CMK (cell line): Measurements from ENCODE around the gene S1PR2.
A peak's percentile ranks its signal among the peaks of the same experiment; 100 is the strongest.

Experiments
- DNase-seq: peaks from one replicate; pipeline ENCODE4 v3.0.0-alpha.2; 2010; ENCODE audit warnings: low read depth

Gene S1PR2, protein sequence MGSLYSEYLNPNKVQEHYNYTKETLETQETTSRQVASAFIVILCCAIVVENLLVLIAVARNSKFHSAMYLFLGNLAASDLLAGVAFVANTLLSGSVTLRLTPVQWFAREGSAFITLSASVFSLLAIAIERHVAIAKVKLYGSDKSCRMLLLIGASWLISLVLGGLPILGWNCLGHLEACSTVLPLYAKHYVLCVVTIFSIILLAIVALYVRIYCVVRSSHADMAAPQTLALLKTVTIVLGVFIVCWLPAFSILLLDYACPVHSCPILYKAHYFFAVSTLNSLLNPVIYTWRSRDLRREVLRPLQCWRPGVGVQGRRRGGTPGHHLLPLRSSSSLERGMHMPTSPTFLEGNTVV

DNA sequence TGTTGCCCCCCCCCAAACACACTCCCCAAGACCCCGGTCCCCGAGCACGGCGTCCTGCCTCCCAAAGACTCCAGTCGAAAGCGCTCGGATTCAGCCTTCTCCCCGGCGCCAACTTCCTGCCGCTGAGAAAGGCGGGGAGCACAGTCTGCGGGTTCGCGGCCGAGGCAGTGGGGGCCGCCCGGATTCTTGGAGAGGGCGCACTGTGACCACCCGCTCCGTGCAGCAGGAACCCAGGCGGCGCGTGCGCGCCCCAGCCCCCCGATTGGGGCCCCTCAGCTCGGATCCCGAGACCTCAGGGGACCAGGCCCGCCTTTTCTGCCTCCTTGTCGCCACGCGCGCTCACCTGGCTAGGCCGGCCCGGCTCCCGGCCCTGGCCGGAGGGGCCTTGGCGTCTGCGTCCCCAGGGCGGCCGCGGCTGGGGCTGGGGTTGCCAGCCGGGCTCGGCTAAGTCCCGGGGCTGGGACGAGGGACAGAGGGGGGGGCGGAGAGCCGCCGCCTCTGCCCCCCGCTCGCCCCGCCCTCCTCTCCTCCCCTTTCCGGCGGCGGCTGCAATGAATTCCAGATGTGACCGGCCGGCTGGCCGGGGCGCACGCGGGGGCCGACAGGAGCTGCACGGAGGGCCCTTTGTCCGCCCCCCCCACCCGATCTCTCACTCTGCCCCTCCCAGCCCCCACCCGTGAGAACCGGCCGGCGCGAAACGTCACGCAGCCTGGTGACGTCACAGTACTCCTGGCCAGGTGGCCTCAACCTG is at the start of gene S1PR2:
Gene S1PR2 (minus strand): TSS at position 471 of the 751 bp plus-strand sequence. CDS start 6,426 bp downstream, outside the sequence.
- no peak for DNase-seq

DNA sequence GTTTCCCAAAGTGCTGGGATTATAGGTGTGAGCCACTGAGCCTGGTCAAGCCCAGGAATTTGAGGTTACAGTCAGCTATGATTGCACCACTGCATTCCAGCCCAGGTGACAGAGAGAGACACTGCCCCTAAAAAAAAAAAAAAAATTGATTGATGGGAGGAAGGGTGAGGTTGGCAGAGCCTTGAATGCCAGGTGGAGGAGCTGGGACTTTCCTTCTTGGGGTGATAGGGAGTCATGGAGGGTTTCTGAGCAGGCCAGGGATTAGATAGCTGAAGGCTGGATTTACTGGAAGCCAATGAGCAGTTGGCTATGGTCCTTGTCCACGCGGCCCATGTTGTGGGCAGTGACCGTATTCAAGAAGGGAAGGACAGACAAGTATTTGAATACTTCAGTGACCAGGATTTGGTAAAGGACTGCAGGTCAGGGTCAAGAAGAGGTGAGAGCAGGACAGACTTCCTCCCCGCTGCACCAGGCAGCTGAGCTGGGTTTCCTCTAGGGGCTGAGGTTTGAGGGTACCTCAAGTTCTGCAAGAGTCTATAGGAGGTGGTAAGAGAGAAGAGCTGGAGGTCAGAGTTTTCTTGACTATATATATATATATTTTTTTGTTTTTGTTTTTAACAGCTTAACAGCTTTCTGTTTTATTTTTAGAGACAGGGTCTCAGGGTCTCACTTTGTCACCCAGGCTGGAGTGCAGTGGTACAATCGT is 48.8 kb upstream of the S1PR2 start:
- DNase-seq: no peak

DNA sequence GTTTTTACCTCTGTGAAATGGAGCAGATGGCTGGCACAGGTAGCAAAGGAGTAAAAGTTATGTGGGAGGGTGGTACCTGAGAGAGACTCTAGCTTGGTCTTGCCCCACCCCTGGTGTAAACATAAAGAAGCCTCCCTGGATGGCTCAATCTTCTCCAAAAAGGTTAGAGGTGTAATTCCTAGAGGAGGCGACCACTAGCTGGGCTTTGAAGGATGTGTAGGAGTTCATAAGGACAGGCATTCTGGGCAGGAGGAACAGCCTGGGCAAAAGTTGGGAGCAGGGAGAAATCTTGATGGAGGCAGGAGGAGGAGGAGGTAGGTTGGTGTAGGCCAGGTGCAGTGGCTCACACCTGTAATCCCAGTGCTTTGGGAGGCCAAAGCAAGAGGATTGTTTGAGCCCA is 47.8 kb upstream of the S1PR2 start:
- no peak for DNase-seq

DNA sequence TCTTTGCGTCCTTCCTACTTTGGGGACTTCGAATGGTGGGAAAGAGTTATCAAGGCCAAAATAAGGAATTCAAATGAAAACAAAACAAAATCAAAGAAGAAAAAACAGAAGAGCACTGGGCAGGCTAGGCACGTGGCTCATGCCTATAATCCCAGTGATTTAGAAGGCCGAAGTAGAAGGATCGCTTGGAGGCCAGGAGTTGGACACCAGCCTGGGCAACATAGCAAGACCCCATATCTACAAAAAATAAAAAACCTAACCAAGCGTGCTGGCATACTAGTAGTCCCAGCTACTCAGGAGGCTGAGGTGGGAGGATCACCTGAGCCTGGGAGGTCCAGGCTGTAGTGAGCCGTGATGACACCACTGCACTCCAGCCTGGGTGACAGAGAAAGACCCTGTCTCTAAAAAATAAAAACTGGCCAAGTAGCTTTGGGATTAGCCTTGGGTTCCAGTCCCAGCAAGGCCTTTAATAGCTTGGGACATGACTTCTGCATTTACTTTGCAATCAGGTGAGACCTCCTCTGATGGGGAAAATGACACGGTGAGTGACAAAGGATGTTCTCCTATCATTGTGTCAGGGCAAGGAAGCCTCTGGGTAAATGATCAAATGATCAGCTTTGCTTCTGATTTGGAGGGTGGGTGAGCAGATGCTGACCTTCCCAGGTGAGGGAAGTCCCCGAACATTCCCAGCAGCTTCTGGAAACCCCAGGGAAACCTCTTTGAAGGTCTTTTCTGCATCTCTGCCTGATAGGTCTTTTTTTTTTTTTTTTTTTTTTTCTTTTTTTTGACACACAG is 46.9 kb upstream of the S1PR2 start:
- DNase-seq: no peak

DNA sequence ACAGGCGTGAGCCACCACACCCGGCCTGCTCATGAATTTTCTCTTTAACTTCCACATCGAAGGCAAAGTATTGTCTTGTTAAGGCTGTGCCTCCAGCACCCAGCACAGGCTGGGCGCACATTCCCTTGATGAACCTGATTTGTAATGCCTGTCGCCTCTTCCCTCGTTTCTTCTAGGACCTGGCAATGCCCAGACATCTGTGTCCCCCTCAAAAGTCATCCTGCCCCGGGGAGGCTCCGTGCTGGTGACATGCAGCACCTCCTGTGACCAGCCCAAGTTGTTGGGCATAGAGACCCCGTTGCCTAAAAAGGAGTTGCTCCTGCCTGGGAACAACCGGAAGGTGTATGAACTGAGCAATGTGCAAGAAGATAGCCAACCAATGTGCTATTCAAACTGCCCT is 43.5 kb upstream of the S1PR2 start:
- no peak for DNase-seq

DNA sequence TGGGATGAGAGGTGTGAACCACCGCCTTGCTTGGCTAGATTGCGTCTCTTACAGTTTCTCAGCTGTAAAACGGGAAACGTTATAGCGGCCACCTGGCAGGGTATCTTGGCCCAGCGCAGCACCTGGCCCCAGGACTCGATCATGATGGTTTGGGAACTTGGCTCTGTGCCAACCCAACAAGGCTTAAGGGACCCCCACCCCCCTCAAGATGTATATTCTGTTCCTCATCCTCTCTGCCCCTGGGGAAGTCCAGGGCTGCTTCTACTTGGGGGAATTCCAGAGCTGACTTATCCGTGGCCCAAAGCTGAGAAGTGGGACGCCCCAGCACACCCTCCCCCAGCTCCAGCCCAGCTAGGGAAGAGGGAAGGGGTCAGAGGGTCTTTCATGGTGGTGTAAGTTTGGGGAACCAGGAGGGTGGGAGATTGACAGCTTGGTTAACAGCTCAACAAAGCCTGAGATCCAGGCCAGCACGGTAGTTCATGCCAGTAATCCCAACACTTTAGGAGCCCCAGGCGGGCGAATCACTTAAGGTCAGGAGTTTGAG is 40.5 kb upstream of the S1PR2 start:
- DNase-seq: no peak

DNA sequence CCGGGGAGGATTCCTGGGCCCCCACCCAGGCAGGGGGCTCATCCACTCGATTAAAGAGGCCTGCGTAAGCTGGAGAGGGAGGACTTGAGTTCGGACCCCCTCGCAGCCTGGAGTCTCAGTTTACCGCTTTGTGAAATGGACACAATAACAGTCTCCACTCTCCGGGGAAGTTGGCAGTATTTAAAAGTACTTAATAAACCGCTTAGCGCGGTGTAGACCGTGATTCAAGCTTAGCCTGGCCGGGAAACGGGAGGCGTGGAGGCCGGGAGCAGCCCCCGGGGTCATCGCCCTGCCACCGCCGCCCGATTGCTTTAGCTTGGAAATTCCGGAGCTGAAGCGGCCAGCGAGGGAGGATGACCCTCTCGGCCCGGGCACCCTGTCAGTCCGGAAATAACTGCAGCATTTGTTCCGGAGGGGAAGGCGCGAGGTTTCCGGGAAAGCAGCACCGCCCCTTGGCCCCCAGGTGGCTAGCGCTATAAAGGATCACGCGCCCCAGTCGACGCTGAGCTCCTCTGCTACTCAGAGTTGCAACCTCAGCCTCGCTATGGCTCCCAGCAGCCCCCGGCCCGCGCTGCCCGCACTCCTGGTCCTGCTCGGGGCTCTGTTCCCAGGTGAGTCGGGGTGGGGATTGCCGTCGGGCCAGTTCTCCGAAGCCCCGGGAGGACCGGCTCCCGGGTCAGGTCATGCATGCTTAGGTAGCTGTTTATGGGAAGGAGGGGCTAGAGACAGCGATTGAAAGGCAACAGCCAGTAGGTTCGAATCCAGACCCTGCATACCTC is 39.7 kb upstream of the S1PR2 start, which contains the start of gene ICAM1:
Gene ICAM1 (plus strand): TSS at position 505 of the 779 bp plus-strand sequence. CDS start 40 bp downstream, at position 545.
- no peak for DNase-seq

DNA sequence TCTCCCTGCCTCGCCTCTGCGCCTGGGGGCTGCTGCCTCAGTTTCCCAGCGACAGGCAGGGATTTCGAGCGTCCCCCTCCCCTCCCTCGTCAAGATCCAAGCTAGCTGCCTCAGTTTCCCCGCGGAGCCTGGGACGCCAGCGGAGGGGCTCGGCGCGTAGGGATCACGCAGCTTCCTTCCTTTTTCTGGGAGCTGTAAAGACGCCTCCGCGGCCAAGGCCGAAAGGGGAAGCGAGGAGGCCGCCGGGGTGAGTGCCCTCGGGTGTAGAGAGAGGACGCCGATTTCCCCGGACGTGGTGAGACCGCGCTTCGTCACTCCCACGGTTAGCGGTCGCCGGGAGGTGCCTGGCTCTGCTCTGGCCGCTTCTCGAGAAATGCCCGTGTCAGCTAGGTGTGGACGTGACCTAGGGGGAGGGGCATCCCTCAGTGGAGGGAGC is 39.1 kb upstream of the S1PR2 start:
- DNase-seq: peak; percentile 94

DNA sequence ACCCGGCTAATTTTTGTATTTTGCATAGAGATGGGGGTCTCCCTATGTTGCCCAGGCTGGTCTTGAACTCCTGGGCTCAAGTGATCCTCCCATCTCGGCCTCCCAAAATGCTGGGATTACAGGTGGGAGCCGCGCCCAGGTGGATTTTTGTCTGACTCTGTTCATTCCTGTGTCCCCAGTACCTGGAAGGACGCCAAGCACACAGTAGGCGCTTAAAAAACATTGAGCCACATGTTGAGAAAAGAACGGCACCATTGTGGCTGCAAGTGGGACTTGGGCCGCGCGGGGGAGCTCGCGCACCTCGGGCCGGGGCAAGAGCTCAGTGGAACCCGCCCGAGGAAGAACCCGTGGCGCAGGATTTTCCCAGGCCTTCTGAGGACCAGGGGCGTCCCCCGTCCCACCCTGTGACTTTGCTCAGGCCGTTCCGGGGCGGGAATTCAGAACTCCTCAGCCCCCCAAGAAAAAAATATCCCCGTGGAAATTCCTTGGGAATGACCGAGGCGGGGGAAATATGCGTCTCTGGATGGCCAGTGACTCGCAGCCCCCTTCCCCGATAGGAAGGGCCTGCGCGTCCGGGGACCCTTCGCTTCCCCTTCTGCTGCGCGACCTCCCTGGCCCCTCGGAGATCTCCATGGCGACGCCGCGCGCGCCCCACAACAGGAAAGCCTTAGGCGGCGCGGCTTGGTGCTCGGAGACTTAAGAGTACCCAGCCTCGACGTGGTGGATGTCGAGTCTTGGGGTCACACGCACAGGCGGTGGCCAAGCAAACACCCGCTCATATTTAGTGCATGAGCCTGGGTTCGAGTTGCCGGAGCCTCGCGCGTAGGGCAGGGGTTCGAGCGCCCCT is 38.4 kb upstream of the S1PR2 start:
- peak; percentile 80 for DNase-seq

DNA sequence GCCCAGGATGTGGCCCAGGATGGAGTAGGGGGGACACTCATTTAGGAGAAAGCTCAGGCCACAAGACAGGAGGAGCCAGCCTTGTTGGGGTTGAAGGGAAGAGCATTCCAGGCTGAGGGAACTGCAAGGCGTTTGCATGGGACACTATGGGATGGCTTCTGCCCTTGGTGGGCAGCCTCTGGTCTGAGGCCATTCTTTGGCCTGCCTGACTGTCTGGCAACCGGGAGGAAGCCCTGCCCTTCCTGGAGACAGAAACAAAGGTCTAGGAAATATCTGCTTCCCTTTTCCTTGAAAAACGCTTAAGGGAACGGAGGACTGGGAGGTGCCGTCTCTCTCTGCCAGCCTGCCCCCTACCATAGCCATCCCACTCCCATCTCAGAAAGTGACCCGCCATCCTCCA is 36.9 kb upstream of the S1PR2 start:
- no peak for DNase-seq

DNA sequence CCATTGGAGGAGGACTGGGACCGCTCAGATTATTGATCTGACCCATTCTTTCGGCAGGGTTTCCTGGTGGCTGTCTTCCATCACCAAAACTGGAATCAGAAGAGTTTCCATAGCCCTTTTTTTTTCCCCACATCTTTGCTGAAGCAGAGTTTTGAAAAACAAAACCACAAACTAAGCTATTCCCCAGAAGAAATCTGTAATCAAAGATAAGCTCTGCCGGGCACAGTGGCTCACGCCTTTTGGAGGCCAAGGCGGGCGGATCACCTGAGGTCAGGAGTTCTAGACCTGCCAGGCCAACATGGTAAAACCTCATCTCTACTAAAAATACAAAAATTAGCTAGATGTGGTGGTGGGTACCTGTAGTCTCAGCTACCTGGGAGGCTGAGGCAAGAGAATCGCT is 35.6 kb upstream of the S1PR2 start:
- DNase-seq: no peak

DNA sequence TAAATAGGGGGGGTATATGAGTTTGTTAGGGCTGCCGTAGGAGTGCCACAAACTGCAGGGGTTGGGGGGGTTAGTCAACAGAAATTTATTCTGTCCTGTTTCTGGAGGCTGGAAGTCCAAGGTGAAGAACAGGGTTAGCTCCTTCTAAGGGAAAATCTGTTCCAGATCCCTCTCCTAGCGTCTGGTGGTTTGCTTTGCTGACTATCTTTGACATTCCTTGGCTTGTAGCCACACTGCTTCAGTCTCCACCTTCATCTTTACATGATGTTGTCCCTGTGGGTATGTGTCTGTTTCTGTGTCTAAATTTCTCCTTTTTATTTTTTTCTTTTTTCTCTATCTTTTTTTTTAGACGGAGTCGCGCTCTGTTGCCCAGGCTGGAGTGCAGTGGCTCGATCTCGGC is 31.6 kb upstream of the S1PR2 start:
- DNase-seq: no peak

DNA sequence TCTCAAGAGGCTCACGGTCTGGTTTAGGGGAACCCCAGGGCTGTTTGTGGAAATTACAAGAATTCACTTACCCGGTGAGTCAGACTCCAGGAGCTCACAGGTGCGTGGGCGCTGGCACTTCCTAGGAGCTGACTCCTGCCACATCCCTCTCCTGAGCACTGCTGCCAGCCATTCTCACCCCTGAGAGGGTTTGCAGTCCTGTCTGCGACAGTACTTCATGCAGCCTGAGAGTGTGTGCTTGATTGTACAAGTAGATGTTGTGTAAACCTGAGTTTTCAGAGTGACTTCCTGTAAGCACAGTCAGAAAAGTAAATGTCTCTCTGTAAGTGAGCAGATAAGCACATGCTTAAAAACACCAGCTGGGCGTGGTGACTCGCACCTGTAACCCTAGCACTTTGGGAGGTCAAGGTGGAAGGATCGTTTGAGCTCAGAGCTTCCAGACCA is 29.0 kb upstream of the S1PR2 start:
- no peak for DNase-seq

DNA sequence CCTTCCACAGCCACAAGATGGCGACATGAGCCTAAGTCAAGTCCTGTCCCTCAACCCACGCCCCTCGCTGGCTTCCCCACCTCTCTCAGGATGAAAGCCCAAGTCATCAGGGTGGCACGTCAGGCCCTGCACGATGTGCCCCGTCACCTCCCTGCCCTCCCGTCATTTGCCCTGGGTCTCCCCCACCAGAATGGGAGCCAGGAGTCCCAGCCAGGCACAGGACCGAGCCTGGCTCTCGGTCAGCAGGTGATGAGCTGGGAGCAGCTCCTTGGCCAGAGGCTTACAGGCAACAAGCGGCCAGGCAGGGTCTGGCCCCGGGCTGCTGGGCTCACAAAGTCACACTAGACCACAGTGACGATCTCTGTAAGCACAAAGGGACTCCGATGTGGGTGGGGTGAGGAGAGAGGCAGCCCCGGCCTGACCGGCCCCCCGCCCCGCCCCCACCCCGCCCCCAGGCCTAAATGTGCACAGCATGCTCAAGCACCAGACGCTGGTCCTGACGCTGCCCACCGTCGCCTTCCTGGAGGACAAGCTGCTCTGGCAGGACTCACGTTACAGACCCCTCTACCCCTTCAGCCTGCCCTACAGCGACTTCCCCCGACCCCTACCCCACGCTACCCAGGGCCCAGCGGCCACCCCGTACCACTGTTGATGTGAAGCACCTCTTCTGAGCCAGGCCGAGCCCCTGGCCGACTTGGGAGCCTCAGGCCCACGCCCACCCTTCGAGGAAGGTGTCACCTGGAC is 28.2 kb upstream of the S1PR2 start:
- peak; percentile 82 for DNase-seq

DNA sequence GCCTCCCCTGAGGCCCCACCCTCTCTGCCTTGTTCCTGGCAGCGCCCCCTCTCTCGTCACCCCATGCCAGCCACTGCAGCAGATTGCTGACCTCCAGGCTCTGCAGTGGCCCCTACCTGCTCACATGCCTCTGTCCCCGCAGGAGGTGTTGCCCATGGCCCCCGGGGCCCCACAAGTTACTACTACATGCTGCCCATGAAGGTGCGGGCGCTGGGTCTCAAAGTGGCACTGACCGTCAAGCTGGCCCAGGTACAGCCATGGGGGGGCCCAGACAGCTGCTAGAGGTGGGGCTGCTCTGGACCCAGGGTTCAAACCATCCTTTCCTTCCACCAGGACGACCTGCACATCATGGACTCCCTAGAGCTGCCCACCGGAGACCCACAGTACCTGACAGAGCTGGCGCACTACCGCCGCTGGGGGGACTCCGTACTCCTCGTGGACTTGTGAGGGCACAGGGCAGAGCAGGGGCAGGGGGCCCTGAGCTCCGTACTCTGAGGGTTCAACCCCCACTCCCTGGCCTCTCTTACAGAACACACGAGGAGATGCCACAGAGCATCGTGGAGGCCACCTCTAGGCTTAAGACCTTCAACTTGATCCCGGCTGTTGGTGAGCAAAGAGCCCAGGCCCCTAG is 27.1 kb upstream of the S1PR2 start:
- no peak for DNase-seq

DNA sequence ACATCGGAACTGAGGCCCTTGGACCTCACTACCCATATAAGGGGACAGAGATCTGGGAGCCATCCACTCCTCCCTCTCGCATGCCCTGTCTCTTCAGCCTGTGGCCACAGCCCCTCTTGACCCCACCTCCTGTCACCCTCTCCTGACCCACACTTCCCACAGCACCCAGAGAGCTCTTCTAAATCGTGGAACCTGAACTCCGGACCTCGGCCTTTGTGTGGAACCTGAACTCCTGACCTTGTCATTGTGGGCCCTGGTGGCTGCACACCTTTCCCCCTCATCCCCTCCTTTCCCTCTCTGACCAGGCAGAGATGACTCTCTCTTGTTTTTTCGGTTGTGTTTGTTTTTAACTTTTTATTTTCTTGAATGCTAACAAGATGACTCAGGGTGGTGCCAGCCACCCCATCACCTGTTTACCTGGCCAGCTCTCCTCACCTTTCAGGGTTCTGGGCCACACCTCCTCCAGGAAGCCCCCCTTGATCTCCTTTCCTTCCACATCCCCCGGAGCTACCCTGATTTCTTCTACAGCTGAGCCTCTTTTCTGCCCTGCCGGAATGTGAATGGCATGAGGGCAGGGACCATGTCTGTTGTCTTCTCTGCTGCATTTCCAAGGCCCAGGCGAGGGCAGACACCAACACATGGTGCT is 26.0 kb upstream of the S1PR2 start:
- DNase-seq: no peak

DNA sequence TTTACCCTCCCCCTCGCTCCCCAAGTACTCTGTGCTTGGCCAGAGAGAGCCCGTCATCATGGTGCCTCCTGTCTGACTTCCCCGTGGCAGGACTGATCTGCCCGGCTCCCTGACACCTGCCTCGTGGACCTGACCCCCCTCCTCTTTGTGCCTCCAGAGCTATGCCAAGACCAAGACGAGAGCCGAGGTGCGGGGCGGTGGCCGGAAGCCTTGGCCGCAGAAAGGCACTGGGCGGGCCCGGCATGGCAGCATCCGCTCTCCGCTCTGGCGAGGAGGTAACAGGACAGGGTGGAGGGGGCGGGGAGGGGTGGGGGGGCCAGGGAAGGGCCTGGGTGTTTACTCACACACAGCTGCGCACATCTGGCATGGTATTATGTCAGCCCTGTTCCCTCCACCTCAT is 25.4 kb upstream of the S1PR2 start:
- DNase-seq: no peak

DNA sequence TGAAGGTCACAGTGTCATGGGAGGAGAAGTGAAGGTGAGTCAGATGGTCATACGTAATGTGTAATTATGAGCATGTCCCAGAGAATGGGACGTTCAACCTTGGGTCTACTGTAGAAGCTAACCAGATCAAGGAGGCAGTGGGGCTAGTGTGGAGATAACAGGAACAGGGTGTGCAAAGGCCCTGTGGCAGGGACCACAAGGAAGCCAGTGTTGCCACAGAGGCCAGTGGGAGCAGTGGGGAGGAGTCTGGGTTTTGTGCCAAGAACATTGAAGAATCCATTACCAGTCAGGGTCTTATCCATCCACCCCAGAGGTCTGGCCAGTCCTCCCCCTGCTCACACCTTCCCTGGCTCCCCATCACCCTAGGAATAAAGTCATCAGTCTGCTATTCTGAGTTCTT is 24.2 kb upstream of the S1PR2 start:
- DNase-seq: no peak
